ENCODE results near the gene WDR27. TPM values are rescaled to one million over a fixed set of nuclear protein-coding genes. Genes with fewer than 3 reads are reported as not detected.

WDR27 gene
- polyA plus RNA-seq, 2 donors = 10.3 to 24.0 TPM

DNA sequence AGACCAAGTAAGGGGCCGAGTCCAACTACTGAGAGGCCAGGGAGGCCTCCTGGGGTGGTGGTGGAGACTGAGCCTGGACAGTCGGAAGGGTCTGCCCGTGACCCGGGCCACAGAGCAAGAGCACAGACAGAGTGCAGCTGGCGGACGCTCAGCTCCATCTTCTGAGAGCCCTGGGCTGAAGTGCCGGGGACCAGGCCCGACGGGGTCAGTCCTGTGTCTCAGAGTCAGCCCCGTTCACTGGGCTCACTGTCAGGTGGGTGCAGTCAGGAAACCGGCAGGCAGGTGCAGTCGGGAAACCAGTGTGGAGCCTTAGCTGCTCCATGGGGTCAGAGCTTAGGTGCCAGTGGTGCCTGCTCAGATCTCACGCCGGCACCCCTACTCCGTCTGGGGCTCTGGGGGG is 76.5 kb downstream of the WDR27 start:
- no peak overlapping the region for H3K27ac ChIP-seq (ENCODE audit: low read depth in 2 of 2, low read length in 1 of 2)
- WGBS, 2 donors = 96 to 98% methylated on average over 15 of the region's 15 CpGs

DNA sequence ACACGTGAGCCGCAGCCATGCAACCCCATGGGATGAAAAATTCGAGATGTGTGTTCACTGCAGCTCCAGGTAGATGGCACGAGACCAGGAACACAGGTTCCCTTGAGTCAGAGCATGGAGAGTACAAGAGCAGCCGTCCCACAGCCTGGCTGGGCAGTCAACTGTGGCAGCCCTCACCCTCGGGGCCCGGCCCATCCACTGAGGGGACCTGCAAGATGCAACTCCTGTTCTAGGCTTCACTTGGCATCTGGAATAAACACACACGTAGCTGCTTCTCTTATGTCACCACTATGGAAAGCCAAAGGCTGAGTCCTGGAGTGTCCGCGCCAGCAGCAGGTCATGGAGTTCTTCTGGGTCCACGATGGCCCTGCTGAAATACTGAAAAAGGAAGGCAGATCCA is 77.0 kb downstream of the WDR27 start:
- Histone ChIP-seq H3K36me3 (ENCODE audit: control insufficient read depth in 2 of 2, insufficient read depth in 2 of 2, low read length in 1 of 2) (peaks cover 0 to 23% of the 10 kb centered on the region in 2 donors), H3K27me3 (ENCODE audit: control insufficient read depth in 1 of 2, insufficient read depth in 2 of 2, low read length in 2 of 2) (no peaks in the 10 kb centered on the region), H3K9me3 (ENCODE audit: control insufficient read depth in 2 of 2, insufficient read depth in 1 of 2, low read depth in 1 of 2, low read length in 1 of 2) (peaks cover 0 to 9% of the 10 kb centered on the region in 2 donors), H3K27ac (ENCODE audit: low read depth in 2 of 2, low read length in 1 of 2) (no peak overlapping the region), H3K4me1 (ENCODE audit: control insufficient read depth in 2 of 2, insufficient read depth in 2 of 2, low read length in 1 of 2) (peaks cover 0 to 7% of the 10 kb centered on the region in 2 donors), H3K4me3 (ENCODE audit: low read depth in 1 of 2, low read length in 2 of 2) (no peak overlapping the region)
- 93 to 95% methylated on average over 11 of the region's 11 CpGs for WGBS, 2 donors

More for the DNA sequence above, 76.5 kb downstream of the WDR27 start:
- Histone ChIP-seq H3K4me1 (ENCODE audit: control insufficient read depth in 2 of 2, insufficient read depth in 2 of 2, low read length in 1 of 2) (peaks cover 0 to 7% of the 10 kb centered on the region in 2 donors), H3K36me3 (ENCODE audit: control insufficient read depth in 2 of 2, insufficient read depth in 2 of 2, low read length in 1 of 2) (peaks cover 0 to 23% of the 10 kb centered on the region in 2 donors), H3K9me3 (ENCODE audit: control insufficient read depth in 2 of 2, insufficient read depth in 1 of 2, low read depth in 1 of 2, low read length in 1 of 2) (peaks cover 0 to 9% of the 10 kb centered on the region in 2 donors), H3K27me3 (ENCODE audit: control insufficient read depth in 1 of 2, insufficient read depth in 2 of 2, low read length in 2 of 2) (no peaks in the 10 kb centered on the region), H3K4me3 (ENCODE audit: low read depth in 1 of 2, low read length in 2 of 2) (no peak overlapping the region)

DNA sequence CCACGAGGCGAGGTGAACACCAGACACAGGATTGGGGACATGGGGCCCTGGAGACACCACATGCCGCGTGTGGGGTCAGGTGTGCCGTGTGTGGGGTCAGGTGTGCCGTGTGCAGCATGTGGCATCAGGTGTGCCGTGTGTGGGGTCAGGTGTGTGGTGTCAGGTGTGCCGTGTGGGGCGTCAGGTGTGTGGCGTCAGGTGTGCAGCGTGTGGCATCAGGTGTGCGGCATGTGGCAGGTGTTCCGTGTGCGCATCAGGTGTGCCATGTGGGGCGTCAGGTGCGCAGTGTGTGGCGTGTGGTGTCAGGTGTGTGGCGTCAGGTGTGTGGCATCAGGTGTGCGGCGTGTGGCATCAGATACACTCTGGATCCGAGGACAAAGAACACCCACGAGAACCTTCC is 77.9 kb downstream of the WDR27 start:
- Histone ChIP-seq H3K4me1 (ENCODE audit: control insufficient read depth in 2 of 2, insufficient read depth in 2 of 2, low read length in 1 of 2) (peaks cover 0 to 7% of the 10 kb centered on the region in 2 donors), H3K4me3 (ENCODE audit: low read depth in 1 of 2, low read length in 2 of 2) (no peak overlapping the region), H3K27ac (ENCODE audit: low read depth in 2 of 2, low read length in 1 of 2) (no peak overlapping the region), H3K36me3 (ENCODE audit: control insufficient read depth in 2 of 2, insufficient read depth in 2 of 2, low read length in 1 of 2) (peaks cover 0 to 23% of the 10 kb centered on the region in 2 donors), H3K9me3 (ENCODE audit: control insufficient read depth in 2 of 2, insufficient read depth in 1 of 2, low read depth in 1 of 2, low read length in 1 of 2) (peaks cover 0 to 9% of the 10 kb centered on the region in 2 donors), H3K27me3 (ENCODE audit: control insufficient read depth in 1 of 2, insufficient read depth in 2 of 2, low read length in 2 of 2) (no peaks in the 10 kb centered on the region)
- 98% methylated on average over 22 of the region's 22 CpGs for WGBS, 2 donors

DNA sequence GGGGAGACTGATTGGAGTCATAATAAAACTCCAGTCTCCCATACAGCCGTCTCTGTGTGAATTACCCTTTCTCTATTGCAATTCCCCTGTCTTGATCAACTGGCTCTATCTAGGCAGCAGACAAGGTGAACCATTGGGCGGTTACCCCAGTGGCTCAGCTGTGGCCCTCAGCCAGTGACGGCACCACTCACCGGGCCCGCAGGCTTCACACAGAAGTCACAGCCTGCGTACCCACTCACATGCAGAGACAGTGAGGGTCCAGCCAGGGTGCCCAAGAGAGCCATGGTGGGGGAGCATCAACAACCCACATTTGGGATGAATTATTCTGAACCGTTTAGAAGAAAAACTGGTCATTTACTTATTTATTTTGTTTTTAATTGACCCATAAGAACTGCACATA is 78.5 kb downstream of the WDR27 start:
- Histone ChIP-seq H3K27ac (ENCODE audit: low read depth in 2 of 2, low read length in 1 of 2) (peak overlapping the region; percentile 58 to 82), H3K9me3 (ENCODE audit: control insufficient read depth in 2 of 2, insufficient read depth in 1 of 2, low read depth in 1 of 2, low read length in 1 of 2) (peaks cover 0 to 9% of the 10 kb centered on the region in 2 donors), H3K36me3 (ENCODE audit: control insufficient read depth in 2 of 2, insufficient read depth in 2 of 2, low read length in 1 of 2) (peaks cover 0 to 23% of the 10 kb centered on the region in 2 donors), H3K27me3 (ENCODE audit: control insufficient read depth in 1 of 2, insufficient read depth in 2 of 2, low read length in 2 of 2) (no peaks in the 10 kb centered on the region), H3K4me3 (ENCODE audit: low read depth in 1 of 2, low read length in 2 of 2) (no peak overlapping the region), H3K4me1 (ENCODE audit: control insufficient read depth in 2 of 2, insufficient read depth in 2 of 2, low read length in 1 of 2) (peaks cover 0 to 7% of the 10 kb centered on the region in 2 donors)
- 89 to 94% methylated on average over 7 of the region's 7 CpGs for WGBS, 2 donors

DNA sequence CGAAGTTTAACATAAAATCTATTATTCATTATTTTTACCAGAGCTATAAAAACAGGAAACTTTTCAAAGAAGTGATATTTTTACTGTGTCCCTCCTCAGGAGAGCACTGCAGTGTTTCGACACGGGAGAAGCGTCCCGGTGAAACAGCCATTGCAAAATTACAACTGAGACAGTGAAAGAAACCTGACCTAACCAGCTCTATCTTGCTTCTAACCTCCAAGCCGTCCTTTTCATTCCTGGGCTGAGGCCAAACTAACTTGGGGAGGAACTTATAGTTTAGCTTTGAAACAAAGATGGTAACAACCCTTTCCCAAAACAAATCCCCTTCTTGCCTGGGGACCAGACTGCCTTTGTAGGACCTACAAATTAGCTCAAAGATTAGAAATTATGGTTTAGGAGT is 79.2 kb downstream of the WDR27 start:
- Histone ChIP-seq H3K36me3 (ENCODE audit: control insufficient read depth in 2 of 2, insufficient read depth in 2 of 2, low read length in 1 of 2) (peaks cover 0 to 23% of the 10 kb centered on the region in 2 donors), H3K27ac (ENCODE audit: low read depth in 2 of 2, low read length in 1 of 2) (peak overlapping the region; percentile 50 to 82), H3K9me3 (ENCODE audit: control insufficient read depth in 2 of 2, insufficient read depth in 1 of 2, low read depth in 1 of 2, low read length in 1 of 2) (peaks cover 0 to 9% of the 10 kb centered on the region in 2 donors), H3K27me3 (ENCODE audit: control insufficient read depth in 1 of 2, insufficient read depth in 2 of 2, low read length in 2 of 2) (no peaks in the 10 kb centered on the region), H3K4me3 (ENCODE audit: low read depth in 1 of 2, low read length in 2 of 2) (no peak overlapping the region), H3K4me1 (ENCODE audit: control insufficient read depth in 2 of 2, insufficient read depth in 2 of 2, low read length in 1 of 2) (peaks cover 0 to 7% of the 10 kb centered on the region in 2 donors)
- 45 to 62% methylated on average over 6 of the region's 6 CpGs for WGBS, 2 donors

DNA sequence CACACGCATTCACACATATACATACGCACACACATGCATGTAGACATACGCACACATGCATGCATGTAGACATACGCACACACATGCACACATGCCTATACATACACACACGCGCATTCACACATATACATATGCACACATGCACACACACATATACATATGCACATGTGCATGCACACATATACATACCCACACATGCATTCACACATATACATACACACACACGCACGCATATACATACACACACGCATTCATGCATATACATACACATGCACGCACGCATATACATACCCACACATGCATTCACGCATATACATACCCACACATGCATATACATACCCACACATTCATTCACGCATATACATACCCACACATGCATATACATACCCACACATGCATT is 80.5 kb downstream of the WDR27 start:
- peaks cover 0 to 16% of the 10 kb centered on the region in 2 donors for H3K36me3 ChIP-seq (ENCODE audit: control insufficient read depth in 2 of 2, insufficient read depth in 2 of 2, low read length in 1 of 2)
- no peak overlapping the region for H3K4me3 ChIP-seq (ENCODE audit: low read depth in 1 of 2, low read length in 2 of 2)
- peaks cover 0 to 5% of the 10 kb centered on the region in 2 donors for H3K4me1 ChIP-seq (ENCODE audit: control insufficient read depth in 2 of 2, insufficient read depth in 2 of 2, low read length in 1 of 2)
- H3K27me3 ChIP-seq (ENCODE audit: control insufficient read depth in 1 of 2, insufficient read depth in 2 of 2, low read length in 2 of 2) = no peaks in the 10 kb centered on the region
- H3K9me3 ChIP-seq (ENCODE audit: control insufficient read depth in 2 of 2, insufficient read depth in 1 of 2, low read depth in 1 of 2, low read length in 1 of 2) = peaks cover 0 to 9% of the 10 kb centered on the region in 2 donors
- 86 to 92% methylated on average over 13 of the region's 13 CpGs for WGBS, 2 donors
- H3K27ac ChIP-seq (ENCODE audit: low read depth in 2 of 2, low read length in 1 of 2) = no peak overlapping the region

DNA sequence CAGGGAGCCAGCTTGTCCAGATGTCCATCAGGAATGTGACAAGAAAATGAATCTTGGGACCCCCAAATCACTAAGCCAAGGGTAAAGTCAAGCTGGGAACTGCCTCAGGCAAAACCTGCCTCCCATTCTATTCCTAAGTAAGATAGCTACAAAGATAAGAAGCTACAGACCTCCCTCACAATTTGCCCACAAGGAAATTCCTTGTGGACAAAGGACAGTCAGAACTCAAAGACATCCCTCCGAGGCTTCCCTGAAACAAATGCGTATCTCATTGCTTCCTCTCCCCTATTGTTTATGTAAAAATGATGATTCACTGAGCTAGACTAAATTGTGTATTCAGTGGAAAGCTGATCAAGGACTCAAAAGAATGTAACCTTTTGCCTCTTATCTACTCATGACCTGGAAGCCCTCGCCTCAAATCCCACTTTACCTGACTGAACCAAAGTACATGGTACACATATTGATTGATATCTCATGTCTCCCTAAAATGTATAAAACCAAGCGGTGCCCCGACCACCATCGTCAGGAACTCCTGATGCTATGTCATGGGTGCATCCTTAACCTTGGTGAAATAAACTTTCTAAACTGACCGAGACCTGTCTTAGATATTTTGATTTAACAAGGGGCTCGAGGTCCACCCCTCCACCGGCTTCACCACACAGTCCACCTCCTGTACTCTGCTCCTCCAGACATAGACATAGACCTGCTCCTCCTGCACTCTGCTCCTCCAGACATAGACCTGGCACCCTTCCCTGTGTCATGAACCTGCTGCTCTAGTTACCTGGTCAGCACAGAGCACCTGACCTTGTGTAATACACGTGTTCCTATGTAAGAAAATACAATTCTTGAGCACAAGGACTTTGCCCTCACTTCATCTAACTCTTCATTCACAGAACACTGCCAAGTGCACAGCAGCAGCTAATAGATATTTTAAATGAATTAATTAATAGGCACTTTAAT is 81.4 kb downstream of the WDR27 start:
- Histone ChIP-seq H3K4me1 (ENCODE audit: control insufficient read depth in 2 of 2, insufficient read depth in 2 of 2, low read length in 1 of 2) (peaks cover 0 to 5% of the 10 kb centered on the region in 2 donors), H3K36me3 (ENCODE audit: control insufficient read depth in 2 of 2, insufficient read depth in 2 of 2, low read length in 1 of 2) (peaks cover 0 to 12% of the 10 kb centered on the region in 2 donors), H3K4me3 (ENCODE audit: low read depth in 1 of 2, low read length in 2 of 2) (no peak overlapping the region), H3K27me3 (ENCODE audit: control insufficient read depth in 1 of 2, insufficient read depth in 2 of 2, low read length in 2 of 2) (no peaks in the 10 kb centered on the region), H3K27ac (ENCODE audit: low read depth in 2 of 2, low read length in 1 of 2) (peak overlapping the region; percentile 72 to 94), H3K9me3 (ENCODE audit: control insufficient read depth in 2 of 2, insufficient read depth in 1 of 2, low read depth in 1 of 2, low read length in 1 of 2) (peaks cover 0 to 9% of the 10 kb centered on the region in 2 donors)
- 74 to 81% methylated on average over 10 of the region's 10 CpGs for WGBS, 2 donors

- WGBS, 2 donors = 44 to 79% methylated on average over 1 of the region's 1 CpG
- Histone ChIP-seq H3K27me3 (ENCODE audit: control insufficient read depth in 1 of 2, insufficient read depth in 2 of 2, low read length in 2 of 2) (no peaks in the 10 kb centered on the region), H3K4me1 (ENCODE audit: control insufficient read depth in 2 of 2, insufficient read depth in 2 of 2, low read length in 1 of 2) (peaks cover 0 to 5% of the 10 kb centered on the region in 2 donors), H3K36me3 (ENCODE audit: control insufficient read depth in 2 of 2, insufficient read depth in 2 of 2, low read length in 1 of 2) (peaks cover 0 to 8% of the 10 kb centered on the region in 2 donors), H3K9me3 (ENCODE audit: control insufficient read depth in 2 of 2, insufficient read depth in 1 of 2, low read depth in 1 of 2, low read length in 1 of 2) (peaks cover 0 to 9% of the 10 kb centered on the region in 2 donors), H3K27ac (ENCODE audit: low read depth in 2 of 2, low read length in 1 of 2) (peak overlapping the region; percentile 72 to 94), H3K4me3 (ENCODE audit: low read depth in 1 of 2, low read length in 2 of 2) (no peak overlapping the region)
Observed at GRCh38 chr6:169619650-169620049, 82.2 kb downstream of the WDR27 start.

DNA sequence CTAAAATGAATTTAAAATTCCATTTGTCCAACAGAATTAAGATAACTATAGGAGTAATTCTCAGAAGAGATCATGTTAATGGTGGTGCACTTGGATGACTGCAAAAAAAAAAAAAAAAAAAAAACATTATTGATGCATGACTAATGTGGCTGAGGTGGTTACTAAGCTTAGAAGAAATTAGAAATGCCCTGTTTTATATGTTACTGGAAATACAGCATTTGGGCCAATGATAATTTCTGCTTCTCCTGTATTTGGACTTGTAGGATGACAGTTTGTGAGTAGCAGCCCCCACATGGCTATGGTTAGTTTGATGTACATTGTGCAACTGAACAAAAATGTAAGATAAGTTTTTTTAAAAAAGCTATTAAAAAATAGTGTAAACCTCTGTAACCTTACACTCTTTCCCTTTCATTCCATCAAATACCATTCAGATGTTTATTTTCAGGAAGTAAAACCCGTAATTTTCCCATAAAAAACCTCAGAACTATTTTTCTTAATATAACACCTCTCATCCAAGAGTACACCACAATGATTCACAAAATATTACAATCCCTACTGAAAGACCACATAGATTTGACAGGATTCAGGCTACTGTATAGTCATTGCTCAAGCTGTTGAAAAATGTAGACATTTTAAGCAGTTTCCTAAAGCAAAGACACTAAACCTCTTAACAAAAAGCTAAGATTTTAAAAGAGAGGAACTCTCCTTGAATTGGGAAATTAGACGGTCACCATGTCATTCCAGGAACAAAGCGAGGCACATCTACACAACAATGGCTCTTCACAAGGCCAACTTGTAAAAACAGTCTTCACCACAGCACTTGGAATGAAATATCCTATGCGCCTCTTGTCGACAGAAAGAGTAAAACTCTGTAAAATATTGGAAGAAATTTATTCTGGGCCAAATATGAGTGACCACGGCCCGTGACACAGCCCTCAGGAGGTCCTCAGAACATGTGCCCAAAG is 83.0 kb downstream of the WDR27 start:
- H3K27me3 ChIP-seq (ENCODE audit: control insufficient read depth in 1 of 2, insufficient read depth in 2 of 2, low read length in 2 of 2) = no peaks in the 10 kb centered on the region
- H3K4me1 ChIP-seq (ENCODE audit: control insufficient read depth in 2 of 2, insufficient read depth in 2 of 2, low read length in 1 of 2) = peaks cover 0 to 5% of the 10 kb centered on the region in 2 donors
- peaks cover 0 to 1% of the 10 kb centered on the region in 2 donors for H3K36me3 ChIP-seq (ENCODE audit: control insufficient read depth in 2 of 2, insufficient read depth in 2 of 2, low read length in 1 of 2)
- peak overlapping the region; percentile 72 to 81 for H3K27ac ChIP-seq (ENCODE audit: low read depth in 2 of 2, low read length in 1 of 2)
- H3K4me3 ChIP-seq (ENCODE audit: low read depth in 1 of 2, low read length in 2 of 2) = no peak overlapping the region
- peaks cover 0 to 4% of the 10 kb centered on the region in 2 donors for H3K9me3 ChIP-seq (ENCODE audit: control insufficient read depth in 2 of 2, insufficient read depth in 1 of 2, low read depth in 1 of 2, low read length in 1 of 2)
- WGBS, 2 donors = 91% methylated on average over 7 of the region's 7 CpGs

All from esophagus (tissue), 2 donors.